Activated T-cell treated with anti-CD3 and anti-CD28 coated beads, Interleukin-2, amount 50 U/mL, for 72 hours (primary cell): ENCODE results near the gene UBR2. TPM values are rescaled to one million over a fixed set of nuclear protein-coding genes. Genes with fewer than 3 reads are reported as not detected.
"Not testable (repeated sequence)": the region's sequence is repeated elsewhere in the genome, so short reads cannot be mapped to it uniquely, and the experiment has no call there.

ENCODE experiments used
- ATAC-seq, 2 donors: fragments of 150-1000 bp; cut with Tn5 transposase; replicated peaks in 1 of 2; 2 replicates each; pipeline ENCODE4 v1.10.0; 2021; ENCODE audit warnings: moderate library complexity in 2 of 2, mild to moderate bottlenecking in 1 of 2
- DNase-seq, 2 donors: peaks; one replicate each; pipeline ENCODE4 v3.0.0; 2021 to 2022; ENCODE audit warnings: mixed read lengths in 1 of 2
- H3K27ac Mint-ChIP-seq: one replicate; pipeline ENCODE4 v1.8.0; 2022; ENCODE audit warnings: mild to moderate bottlenecking, moderate library complexity, mixed read lengths
- H3K27me3 Mint-ChIP-seq: one replicate; pipeline ENCODE4 v1.8.0; 2022; ENCODE audit warnings: low read depth, mixed read lengths
- H3K36me3 Mint-ChIP-seq, 2 donors: one replicate each; pipeline ENCODE4 v1.8.0; 2022; ENCODE audit warnings: mixed read lengths in 2 of 2, mild to moderate bottlenecking in 1 of 2; ENCODE audit not compliant: insufficient read depth in 2 of 2
- H3K4me1 Mint-ChIP-seq: one replicate; pipeline ENCODE4 v1.8.0; 2022; ENCODE audit warnings: low read depth, mixed read lengths
- H3K4me3 Mint-ChIP-seq, 2 donors: one replicate each; pipeline ENCODE4 v1.8.0; 2022; ENCODE audit warnings: mild to moderate bottlenecking in 2 of 2, mixed read lengths in 2 of 2, moderate library complexity in 2 of 2
- H3K9me3 Mint-ChIP-seq, 2 donors: one replicate each; pipeline ENCODE4 v1.8.0; 2022; ENCODE audit warnings: mixed read lengths in 2 of 2
- total RNA-seq, 2 donors: library from RNA; stranded (reverse); gene quantifications; one replicate each; pipeline ENCODE4 v1.2.3, GENCODE V29; 2022

The UBR2 gene
- total RNA-seq, 2 donors from 2014 or later, result 33.9 to 36.9 TPM

GRCh38 chr6:42562788-42563405 lies 932 bp upstream of the UBR2 start:
- H3K27ac Mint-ChIP-seq, result peak overlapping the region; percentile 68

DNA sequence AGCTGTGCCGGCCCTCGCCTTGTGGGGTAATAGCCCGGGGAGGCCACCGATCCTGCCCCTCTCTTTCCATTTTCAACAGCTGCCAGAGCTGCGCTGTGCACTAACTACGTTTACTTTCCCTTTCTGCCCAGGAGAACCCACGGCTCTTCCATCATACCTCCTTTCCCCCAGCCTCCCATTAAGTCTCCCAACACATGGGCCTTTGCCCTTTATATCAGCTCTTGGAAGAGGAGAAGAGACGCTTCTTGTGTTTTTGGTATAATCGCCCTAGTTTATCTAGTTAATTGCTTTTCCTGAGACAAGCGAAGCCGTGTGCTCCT lies 637 bp downstream of the UBR2 start:
- Mint-ChIP-seq H3K4me1 (peaks cover 47% of the 10 kb centered on the region), H3K27me3 (no peaks in the 10 kb centered on the region), H3K4me3 (peak overlapping the region; percentile 90 to 98)

More at GRCh38 chr6:42562788-42563405, 932 bp upstream of the UBR2 start:
- no peak for DNase-seq
- peak overlapping the region; percentile 90 to 98 for H3K4me3 Mint-ChIP-seq
- no peak for ATAC-seq
- no peaks in the 10 kb centered on the region for H3K9me3 Mint-ChIP-seq
- H3K4me1 Mint-ChIP-seq, result peaks cover 33% of the 10 kb centered on the region
- peaks cover 7 to 9% of the 10 kb centered on the region in 2 donors for H3K36me3 Mint-ChIP-seq
- H3K27me3 Mint-ChIP-seq, result no peaks in the 10 kb centered on the region

DNA sequence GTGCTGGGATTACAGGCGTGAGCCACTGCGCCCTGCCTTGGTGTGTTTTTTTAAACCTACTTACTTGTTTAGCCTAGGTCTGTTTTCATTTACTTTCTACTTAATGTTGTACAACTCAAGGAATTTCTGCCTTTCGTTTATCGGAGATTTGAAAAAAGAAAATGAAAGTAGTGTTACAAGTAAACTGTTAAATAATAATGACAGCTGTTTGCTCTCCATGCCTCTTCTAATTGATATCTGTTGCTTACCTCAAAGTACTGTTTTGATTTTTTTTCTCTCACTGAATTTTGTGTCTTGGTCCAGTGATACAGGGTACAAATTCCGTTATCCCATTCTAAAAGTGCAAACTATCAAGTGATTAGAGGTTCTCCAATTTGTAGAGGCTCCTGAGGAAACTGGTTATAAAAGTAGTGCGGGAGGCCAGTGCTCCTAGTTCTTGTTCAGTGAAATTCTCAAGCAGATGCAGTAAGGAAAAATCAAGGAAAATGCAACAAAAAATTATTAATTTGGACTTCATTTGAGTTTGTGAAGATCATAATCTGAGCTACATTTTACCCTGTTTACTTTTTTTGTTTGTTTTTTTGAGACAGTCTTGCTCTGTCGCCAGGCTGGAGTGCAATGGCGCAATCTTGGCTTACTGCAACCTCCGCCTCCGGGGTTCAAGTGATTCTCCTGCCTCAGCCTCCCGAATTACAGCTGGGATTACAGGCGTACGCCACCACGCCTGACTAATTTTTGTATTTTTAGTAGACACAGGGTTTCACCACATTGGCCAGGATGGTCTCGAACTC lies 2.2 kb downstream of the UBR2 start:
- ATAC-seq (no peak), DNase-seq (no peak)
- H3K27ac Mint-ChIP-seq, result peak overlapping the region; percentile 53
- peaks cover 9 to 10% of the 10 kb centered on the region in 2 donors for H3K36me3 Mint-ChIP-seq
- H3K4me3 Mint-ChIP-seq, result peak overlapping the region; percentile 90 to 98
- H3K4me1 Mint-ChIP-seq, result peaks cover 56% of the 10 kb centered on the region
- no peaks in the 10 kb centered on the region for H3K27me3 Mint-ChIP-seq
- H3K9me3 Mint-ChIP-seq, result no peaks in the 10 kb centered on the region

More for the DNA sequence above, 637 bp downstream of the UBR2 start:
- peaks cover 9 to 10% of the 10 kb centered on the region in 2 donors for H3K36me3 Mint-ChIP-seq
- peak overlapping the region; percentile 53 for H3K27ac Mint-ChIP-seq
- no peak for DNase-seq
- peak in 1 of 2 donors; percentile 32 for ATAC-seq
- H3K9me3 Mint-ChIP-seq, result no peaks in the 10 kb centered on the region

DNA sequence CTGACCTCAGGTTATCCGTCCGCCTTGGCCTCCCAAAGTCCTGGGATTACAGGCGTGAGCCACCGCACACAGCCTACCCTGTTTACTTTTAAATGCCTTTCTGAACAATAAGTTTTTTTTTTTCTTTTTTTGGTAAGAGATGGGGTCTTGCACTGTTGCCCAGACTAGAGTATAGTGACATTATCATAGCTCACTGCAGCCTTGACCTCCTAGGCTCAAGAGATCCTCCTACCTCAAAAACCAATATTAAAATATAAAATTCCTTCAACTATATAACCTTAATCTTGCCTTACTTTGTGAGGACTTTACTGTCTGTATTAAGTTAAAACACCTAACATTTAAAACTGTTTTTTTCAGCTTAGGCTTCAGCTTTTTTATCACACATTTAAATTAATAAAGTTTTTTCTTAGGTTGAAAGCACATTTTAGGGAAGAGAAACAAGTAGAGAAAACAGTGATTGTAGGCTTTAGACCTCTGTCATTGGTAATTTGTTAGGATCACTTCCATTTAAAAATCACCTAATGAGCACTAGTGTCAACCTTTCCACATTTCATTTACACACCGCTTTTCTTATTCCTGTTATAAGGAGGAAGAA lies 2.9 kb downstream of the UBR2 start:
- peaks cover 9 to 10% of the 10 kb centered on the region in 2 donors for H3K36me3 Mint-ChIP-seq
- ATAC-seq (no peak), DNase-seq (no peak)
- H3K9me3 Mint-ChIP-seq, result no peaks in the 10 kb centered on the region
- peaks cover 62% of the 10 kb centered on the region for H3K4me1 Mint-ChIP-seq
- peak overlapping the region; percentile 73 for H3K27ac Mint-ChIP-seq
- H3K27me3 Mint-ChIP-seq, result no peaks in the 10 kb centered on the region
- peak overlapping the region; percentile 90 to 98 for H3K4me3 Mint-ChIP-seq

DNA sequence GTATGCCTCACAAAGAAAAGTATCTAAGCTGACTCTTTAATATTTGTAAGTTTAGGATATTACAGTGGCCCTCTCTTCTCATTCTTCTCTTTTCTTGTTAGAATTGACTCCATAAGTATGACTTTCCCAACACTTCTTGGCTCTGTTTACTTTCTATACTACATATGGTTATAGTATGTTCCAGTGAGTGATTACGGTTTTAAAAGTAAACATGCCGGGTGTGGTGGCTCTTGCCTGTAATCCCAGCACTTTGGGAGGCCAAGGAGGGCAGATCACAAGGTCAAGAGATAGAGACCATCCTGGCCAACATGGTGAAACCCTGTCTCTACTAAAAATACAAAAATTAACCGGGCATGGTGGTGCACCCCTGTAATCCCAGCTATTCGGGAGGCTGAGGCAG lies 3.4 kb downstream of the UBR2 start:
- Mint-ChIP-seq H3K4me3 (peak overlapping the region; percentile 30 to 98), H3K27ac (peak overlapping the region; percentile 73), H3K36me3 (peaks cover 9 to 12% of the 10 kb centered on the region in 2 donors), H3K4me1 (peaks cover 67% of the 10 kb centered on the region)
- not testable (repeated sequence) for H3K27me3 Mint-ChIP-seq, H3K9me3 Mint-ChIP-seq, DNase-seq, ATAC-seq

DNA sequence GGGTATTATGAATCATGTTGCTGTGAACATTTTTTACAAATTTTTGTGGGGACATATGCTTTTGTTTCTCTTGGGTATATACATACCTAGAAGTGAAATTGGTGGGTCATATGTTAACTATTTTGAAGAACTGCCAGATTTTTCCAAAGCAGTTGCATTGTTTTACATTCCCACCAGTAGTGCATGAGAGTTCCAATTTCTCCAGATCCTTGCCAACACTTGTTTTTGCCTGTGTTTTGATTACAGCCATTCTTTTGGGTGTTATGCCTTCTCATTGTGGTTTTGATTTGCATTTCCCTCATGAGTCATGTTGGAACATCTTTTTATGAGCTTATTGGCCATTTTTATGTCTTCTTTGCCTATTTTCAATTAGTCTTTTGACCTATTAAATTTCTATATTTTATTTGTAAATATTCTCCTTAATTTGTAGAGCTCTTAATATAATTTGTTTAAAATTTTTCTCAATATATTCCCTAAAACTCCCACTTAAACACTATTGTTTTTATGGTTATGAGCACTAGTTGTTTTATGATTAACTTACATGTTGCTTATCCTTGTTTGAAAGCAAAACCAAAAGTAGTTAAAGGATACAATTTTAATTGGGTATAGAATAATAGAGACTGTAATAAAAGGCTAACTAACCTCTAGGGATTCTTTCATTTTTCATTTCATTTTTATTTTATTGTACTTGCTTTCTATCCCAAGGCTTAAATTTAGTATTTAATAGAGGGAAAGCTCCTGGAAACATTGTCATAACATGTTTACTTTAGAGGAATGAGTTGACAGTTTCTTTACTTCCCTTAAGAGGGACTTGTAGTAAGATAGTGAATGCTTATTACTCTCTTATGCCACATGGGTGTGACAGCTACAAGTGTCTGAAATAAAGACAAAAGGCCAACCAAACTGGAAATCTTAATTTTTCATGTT lies 5.5 kb downstream of the UBR2 start:
- H3K4me1 Mint-ChIP-seq, result peaks cover 76% of the 10 kb centered on the region
- H3K9me3 Mint-ChIP-seq, result no peaks in the 10 kb centered on the region
- peak; percentile 73 to 74 for ATAC-seq
- H3K27me3 Mint-ChIP-seq, result no peaks in the 10 kb centered on the region
- no peak for DNase-seq
- H3K36me3 Mint-ChIP-seq, result peaks cover 16 to 17% of the 10 kb centered on the region in 2 donors
- peak overlapping the region; percentile 48 to 77 for H3K4me3 Mint-ChIP-seq
- H3K27ac Mint-ChIP-seq, result peak overlapping the region; percentile 95

GRCh38 chr6:42571611-42572342 lies 7.9 kb downstream of the UBR2 start:
- H3K27ac Mint-ChIP-seq, result peak overlapping the region; percentile 50
- no peak for DNase-seq
- no peaks in the 10 kb centered on the region for H3K9me3 Mint-ChIP-seq
- H3K27me3 Mint-ChIP-seq, result no peaks in the 10 kb centered on the region
- no peak for ATAC-seq
- H3K4me1 Mint-ChIP-seq, result peaks cover 70% of the 10 kb centered on the region
- H3K36me3 Mint-ChIP-seq, result peaks cover 6 to 26% of the 10 kb centered on the region in 2 donors
- peak overlapping the region; percentile 55 to 72 for H3K4me3 Mint-ChIP-seq

DNA sequence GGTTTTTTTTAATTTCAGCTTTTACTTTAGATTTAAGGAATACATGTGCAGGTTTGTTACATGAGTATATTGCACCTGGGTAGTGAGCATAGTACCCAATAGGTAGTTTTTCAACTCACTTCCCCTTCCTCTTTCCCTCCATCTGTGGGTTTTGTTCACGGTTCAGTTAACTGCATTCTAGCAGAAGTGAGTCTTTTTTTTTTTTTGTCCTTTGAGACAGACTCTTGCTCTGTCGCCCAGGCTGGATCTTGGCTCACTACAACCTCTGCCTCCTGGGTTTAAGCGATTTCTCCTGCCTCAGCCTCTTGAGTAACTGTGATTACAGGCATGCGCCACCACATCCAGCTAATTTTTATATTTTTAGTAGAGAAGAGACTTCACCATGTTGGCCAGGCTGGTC lies 8.7 kb downstream of the UBR2 start:
- H3K4me1 Mint-ChIP-seq, result peaks cover 70% of the 10 kb centered on the region
- H3K27ac Mint-ChIP-seq, result peak overlapping the region; percentile 2
- peak overlapping the region; percentile 53 to 67 for H3K4me3 Mint-ChIP-seq
- H3K27me3 Mint-ChIP-seq, result no peaks in the 10 kb centered on the region
- no peaks in the 10 kb centered on the region for H3K9me3 Mint-ChIP-seq
- no peak for DNase-seq
- no peak for ATAC-seq
- H3K36me3 Mint-ChIP-seq, result peaks cover 6 to 31% of the 10 kb centered on the region in 2 donors

- not testable (repeated sequence) for DNase-seq, H3K9me3 Mint-ChIP-seq, H3K27ac Mint-ChIP-seq, H3K27me3 Mint-ChIP-seq, ATAC-seq, H3K4me3 Mint-ChIP-seq
- H3K4me1 Mint-ChIP-seq, result peaks cover 72% of the 10 kb centered on the region
- peaks cover 6 to 43% of the 10 kb centered on the region in 2 donors for H3K36me3 Mint-ChIP-seq
Observed at GRCh38 chr6:42576538-42576937, 12.7 kb downstream of the UBR2 start.

- Mint-ChIP-seq H3K4me1 (peaks cover 5% of the 10 kb centered on the region), H3K4me3 (no peak overlapping the region), H3K9me3 (no peaks in the 10 kb centered on the region), H3K27me3 (no peaks in the 10 kb centered on the region), H3K36me3 (peaks cover 2 to 28% of the 10 kb centered on the region in 2 donors), H3K27ac (no peak overlapping the region)
- ATAC-seq, result no peak
- DNase-seq, result no peak
Observed at GRCh38 chr6:42598300-42598699, 34.5 kb downstream of the UBR2 start.

DNA sequence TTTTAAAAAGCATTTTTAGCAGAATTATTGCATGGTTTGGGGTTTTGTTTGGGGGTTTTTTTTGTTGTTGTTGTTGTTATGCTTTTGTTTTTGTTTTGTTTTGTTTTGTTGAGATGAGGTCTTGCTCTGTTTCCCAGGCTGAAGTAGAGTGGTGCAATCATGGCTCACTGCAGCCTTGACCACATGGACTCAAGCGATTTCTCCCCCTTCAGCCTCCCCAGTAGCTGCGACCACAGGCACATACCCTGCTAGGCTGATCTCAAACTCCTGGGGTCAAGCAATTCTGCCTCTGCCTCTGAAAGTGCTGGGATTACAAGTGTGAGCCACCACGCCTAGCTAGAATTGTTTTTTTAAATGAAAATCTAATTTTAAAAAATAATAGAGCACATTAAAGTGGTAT lies 35.7 kb downstream of the UBR2 start:
- DNase-seq, result no peak
- H3K27ac Mint-ChIP-seq, result no peak overlapping the region
- H3K27me3 Mint-ChIP-seq, result no peaks in the 10 kb centered on the region
- peaks cover 5% of the 10 kb centered on the region for H3K4me1 Mint-ChIP-seq
- H3K4me3 Mint-ChIP-seq, result no peak overlapping the region
- H3K9me3 Mint-ChIP-seq, result no peaks in the 10 kb centered on the region
- H3K36me3 Mint-ChIP-seq, result peaks cover 2 to 24% of the 10 kb centered on the region in 2 donors
- no peak for ATAC-seq

DNA sequence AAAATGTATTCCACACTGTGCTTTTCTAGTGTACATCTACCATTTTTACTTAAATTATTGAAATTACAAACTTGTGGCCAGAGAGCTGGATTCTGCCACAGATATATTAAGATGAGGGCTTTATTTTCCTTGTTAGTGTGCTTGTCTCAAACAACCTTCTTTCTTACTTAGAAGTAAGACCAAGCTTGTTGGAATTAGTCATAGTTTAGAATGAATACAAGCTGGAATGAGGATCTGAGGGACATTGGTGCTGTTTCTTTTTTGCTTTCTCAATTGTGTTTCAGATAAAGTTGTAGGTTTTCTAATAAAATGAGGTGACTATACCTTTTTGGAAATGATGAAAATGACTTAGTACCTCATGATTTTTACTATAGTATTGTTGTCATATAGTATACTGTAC lies 40.3 kb downstream of the UBR2 start:
- H3K9me3 Mint-ChIP-seq, result no peaks in the 10 kb centered on the region
- H3K4me3 Mint-ChIP-seq, result no peak overlapping the region
- no peaks in the 10 kb centered on the region for H3K27me3 Mint-ChIP-seq
- no peak overlapping the region for H3K27ac Mint-ChIP-seq
- ATAC-seq (peak in 1 of 2 donors; percentile 39), DNase-seq (no peak)
- H3K36me3 Mint-ChIP-seq, result peaks cover 2 to 15% of the 10 kb centered on the region in 2 donors
- H3K4me1 Mint-ChIP-seq, result peaks cover 4% of the 10 kb centered on the region
